Stimulated activated CD8-positive, alpha-beta memory T cell treated with anti-CD3 and anti-CD28 coated beads, Interleukin-7, amount 100 ng/mL, for 24 hours (primary cell): ENCODE results near the gene KLC4.
"Not testable (repeated sequence)": the region's sequence is repeated elsewhere in the genome, so short reads cannot be mapped to it uniquely, and the experiment has no call there.

Experiments
- DNase-seq: peaks from one replicate; pipeline ENCODE4 v3.0.0-alpha.2; 2020; ENCODE audit warnings: low read depth

Gene KLC4

DNA sequence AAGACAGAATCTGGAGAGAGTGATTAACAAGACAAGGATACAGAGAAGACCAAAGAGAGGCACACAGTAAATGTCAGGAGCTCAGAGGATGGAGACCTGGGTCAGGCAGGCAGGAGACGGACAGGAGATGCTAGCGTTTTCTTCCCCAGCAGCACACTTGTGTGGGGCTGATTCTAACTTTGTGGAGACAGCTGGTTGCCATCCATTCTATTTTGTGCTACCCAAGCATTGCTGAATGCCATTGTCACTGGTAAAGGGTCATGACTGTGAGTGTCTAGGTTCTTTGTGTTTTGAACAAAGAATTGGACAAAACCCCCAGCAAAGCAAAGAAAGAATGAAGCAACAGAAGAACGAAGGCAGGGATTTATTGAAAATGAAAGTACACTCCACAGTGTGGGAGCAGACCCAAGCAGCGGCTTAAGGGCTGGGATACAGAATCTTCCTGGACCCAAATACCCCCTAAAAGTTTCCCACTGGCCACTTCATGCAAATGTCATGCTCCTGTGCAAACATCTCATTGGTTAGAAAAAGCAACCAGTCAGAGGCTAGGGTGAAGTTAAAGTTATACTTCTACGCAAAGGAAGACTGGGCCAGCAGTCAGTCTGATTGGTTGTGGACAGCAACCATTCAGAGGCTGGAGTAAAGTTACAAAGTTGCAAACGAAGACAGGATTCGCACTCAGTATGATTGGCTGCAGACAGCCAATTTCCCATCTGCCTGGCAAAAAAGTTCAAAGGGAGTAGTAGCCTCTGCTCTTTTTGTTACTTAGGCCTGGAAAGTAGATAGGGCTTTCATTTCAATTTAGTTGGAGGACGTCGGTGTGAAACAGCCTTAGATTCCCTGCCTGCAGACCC, 34.2 kb downstream of the KLC4 start:
- no peak for DNase-seq

DNA sequence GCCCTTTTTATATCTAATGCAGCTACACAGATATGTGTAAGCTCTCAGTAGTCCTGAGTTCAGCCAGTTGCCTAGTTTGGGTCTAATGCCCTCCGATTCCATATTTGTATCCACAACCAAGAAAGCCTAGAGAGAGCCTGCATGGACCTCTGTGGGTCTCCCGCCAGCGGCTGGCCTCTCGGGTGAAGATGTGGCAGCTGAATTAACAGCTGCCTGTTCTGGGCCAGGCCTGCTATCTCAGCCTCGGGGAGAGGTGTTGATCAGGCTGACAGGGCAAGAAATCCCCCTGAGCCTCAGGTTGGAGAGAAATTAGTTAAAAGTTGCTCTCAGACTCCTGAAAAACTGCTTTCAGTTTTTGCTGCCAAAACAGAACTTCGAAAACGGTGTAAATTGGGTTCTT, 36.5 kb downstream of the KLC4 start:
- no peak for DNase-seq

DNA sequence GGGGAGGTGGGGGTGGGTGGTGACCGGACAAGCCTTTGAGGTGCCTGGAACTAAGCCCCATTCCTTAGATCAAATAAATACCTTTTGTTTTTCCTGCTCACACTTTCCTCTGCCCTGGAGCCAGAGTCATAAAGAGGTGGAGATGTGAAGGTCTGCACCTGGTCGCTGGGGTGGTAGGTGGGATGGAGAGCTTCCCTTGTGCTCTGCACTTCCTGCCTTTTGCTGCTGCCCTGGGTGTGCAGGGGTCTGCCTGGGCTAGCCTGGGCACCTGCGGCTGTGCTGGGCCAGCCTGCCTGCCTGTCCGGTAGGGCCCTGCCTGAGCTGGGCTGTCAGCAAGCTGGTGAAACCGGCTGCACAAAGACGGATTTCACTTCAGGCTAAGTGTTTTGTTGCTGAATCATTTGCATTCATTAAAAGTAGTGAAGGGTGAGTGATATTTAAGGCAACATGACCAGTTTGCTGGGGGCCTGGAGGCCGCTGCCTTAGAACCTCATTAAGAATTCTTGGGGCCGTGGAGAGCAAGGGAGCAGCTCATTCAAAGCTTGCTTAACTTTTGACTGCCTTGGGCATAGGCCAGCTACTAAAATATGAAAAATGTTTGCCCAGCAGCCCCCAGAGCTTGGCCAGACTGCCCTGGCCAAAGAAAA, 37.1 kb downstream of the KLC4 start:
- no peak for DNase-seq

DNA sequence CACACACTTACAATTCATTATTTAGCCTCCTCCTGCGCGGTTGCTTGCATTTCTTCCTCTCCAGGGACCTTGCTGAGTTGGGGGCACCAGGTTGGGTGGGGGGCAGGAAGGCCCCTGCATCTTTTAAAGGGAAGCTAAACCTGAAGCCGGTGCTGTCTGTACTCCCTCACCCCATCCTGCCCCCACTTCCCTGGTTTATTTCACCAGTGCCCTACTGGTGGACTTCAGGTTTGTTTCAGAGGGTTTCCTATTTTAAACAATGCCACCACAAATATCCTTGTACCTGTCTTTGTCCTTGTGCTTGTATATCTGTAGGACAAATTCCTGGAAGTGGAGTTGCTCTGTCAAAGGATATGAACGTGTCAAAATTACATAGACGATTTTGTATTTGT, 37.7 kb downstream of the KLC4 start:
- DNase-seq: no peak

DNA sequence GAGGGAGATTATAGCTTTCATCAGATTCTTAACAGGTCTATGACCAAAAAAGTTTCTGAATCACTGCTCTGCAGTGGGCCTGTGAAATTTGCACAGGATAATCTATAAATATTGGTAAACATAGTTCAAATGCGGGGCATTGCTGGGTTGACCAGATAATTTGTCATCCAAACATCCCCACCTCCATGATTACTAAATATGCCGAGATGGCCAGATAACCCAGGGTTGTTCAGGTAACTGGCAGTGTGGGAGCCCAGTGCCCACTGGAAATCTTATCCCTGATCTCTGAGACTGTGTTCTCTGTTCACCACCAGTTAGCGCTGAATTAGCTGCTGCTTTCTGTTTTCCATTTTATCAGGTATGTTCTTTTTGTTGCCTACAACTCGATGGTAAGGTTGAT, 38.1 kb downstream of the KLC4 start:
- no peak for DNase-seq

DNA sequence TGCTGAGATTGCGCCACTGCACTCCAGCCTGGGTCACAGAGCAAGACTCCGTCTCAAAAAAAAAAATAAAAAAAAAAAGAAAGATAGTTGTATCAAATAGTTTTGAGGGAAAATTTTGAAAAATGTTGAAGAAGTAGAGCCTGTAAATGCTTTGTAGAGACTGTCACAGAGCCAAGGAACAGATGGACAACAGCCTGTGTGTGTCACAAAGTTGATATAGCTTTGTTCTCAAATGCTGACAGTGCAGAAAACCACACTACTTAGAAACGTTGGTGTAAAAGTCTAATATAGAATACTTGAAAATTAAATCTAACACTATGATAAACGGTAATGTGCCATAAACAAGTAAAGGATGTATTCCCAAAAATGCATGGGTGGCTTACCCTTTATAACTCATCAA, 42.1 kb downstream of the KLC4 start:
- DNase-seq: no peak

DNA sequence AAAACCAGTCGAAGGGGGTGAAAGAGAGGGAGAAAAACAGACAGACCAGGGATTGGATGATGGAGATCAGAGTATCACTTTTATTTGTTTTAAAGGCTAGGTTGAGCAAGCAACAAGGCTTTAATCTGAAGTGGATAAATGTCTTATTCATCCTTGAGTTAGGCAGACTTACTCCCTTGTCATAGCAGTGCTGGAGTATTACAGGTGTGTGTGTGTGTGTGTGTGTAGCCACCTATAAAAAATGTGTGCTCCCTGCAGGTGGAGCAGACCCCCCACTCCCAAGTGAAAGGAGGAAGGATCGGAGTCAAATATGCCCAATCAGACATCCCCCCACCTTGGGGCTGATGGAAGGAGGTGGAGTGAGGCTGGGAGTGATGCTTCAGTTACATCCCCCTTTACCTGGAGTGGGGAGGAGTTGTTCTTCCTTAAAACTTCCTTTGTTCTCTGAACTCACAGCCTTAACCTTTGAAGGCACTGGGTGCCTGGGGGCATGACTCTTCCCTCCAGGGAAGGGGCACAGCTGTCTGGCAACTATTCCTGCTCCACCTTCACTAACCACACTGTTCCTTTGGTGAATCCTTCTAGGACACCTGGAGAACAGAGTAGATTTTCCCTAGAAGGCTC, 43.9 kb downstream of the KLC4 start:
- no peak for DNase-seq

GRCh38 chr6:43105538-43106222, 46.2 kb downstream of the KLC4 start:
- DNase-seq: no peak

- no peak for DNase-seq
These were observed 48.1 kb downstream of the KLC4 start for GRCh38 chr6:43107344-43108062.

DNA sequence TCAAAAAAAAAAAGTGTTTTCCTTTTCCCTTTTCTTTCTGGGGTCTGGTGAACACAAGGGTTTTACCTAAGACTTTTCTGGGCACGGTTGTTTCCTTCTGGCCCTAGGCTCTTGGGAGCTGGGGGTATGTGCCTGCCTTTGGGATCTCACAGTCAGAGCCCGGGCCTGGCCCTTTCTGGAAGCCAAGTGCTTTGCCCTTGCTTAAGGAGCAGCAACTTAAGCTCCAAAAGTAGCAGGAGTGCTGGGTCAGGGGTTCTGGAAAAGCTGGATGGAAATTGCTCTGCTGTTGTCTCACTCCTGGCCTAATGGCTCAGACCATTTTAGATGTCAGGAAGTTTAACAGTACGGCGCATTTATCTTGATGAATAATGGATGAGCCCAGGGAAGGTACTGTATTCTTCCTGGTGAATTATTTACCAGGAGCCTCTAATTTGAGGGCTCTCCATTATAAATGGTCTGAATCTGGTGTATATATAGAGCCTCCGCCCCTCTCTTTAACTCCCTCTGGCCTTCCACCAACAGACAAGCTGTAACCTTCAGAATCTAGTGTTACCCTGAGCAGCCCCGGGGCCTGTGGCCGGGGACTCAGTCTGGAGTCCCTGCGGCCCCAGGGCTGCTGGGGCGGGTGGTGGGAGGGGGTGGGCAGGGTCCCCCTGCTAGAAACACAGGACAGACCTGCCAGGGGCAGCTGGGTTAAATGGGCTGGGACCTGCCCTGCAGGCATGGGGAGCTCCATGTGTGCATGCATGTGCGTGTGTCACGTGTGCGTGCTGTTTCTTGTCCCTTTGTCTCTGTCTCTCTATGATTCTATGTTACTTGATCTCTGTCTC, 54.2 kb downstream of the KLC4 start:
- no peak for DNase-seq

GRCh38 chr6:43115365-43115764, 55.9 kb downstream of the KLC4 start:
- DNase-seq: no peak

DNA sequence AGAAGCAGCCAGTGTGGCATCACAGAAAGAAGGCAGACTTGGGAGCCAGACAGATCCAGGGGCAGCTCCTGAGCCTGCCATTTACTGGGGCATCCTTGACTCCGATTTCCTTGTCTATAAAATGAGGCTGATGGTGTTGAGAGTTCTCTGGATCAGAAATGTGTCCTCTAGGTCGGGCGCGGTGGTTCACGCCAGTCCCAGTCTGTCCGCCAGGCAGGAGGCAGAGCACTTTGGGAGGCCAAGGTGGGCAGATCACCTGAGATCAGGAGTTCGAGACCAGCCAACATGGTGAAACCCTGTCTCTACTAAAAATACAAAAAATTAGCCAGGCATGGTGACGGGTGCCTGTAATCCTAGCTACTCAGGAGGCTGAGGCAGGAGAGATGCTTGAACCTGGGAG, 58.0 kb downstream of the KLC4 start:
- not testable (repeated sequence) for DNase-seq

DNA sequence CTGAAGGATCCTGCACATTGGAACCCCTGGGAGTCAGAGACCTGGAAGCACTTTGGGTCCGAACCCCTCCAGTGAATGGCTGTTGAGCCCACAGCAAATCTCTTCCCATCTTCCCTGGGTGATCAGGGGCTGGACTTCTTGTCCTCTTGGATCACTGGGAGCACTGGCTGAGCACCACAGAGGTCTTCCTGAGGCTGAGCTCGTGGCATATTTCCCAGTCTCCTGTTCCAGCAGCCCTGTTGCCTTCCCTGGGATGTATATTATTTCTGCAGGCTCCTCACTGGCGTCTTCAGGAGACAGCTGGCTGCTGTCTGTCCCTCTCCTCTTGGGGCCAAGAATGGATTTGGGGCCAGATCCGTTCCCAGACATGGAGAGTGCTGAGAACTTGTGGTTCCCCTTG, 60.1 kb downstream of the KLC4 start:
- DNase-seq: no peak

GRCh38 chr6:43120101-43120763, 60.8 kb downstream of the KLC4 start:
- no peak for DNase-seq

- no peak for DNase-seq
These were observed 61.8 kb downstream of the KLC4 start for GRCh38 chr6:43120944-43121913.

- DNase-seq: no peak
These were observed 62.7 kb downstream of the KLC4 start for GRCh38 chr6:43122146-43122545.

DNA sequence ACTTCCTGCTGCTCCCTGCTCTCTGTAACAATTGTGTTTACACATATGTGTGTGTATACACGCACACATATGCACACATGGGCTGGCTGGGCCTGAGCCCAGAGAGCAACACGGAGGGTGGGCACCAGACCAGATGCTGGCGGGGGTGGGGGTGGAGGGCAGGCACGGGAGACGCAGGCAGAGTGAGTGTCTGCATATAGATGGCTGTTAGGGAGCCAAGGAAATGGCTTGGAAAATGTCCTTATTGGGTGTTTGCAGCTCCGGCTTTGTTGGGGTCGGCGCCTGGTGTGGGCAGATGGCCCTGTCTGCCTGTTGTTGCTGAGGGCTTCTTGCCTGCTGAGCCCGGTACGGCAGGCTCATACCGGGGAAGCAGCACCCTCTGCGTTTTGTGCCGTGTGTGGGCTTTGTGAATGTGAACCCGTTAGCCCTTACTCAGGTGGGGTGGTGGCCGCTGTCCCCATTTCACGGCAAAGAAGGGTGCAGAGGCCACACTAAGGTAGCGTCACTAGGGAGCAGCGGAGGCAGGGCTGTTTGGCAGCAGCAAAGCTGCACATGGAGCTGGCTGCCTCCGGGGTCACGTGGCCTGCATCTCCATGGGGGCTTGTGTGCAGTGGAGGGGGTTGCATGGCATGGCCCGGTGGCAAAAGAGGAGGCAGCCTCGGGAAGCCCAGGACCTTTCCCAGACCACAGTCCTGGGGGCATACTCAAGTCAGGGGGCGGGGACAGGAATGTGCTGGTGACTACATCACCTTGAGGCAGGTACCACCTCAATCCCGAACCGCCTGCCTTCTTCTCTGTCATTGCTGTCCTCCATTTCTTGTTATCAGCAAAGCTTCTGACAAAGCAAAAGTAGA, 64.3 kb downstream of the KLC4 start:
- DNase-seq: no peak

- no peak for DNase-seq
These were observed 65.0 kb downstream of the KLC4 start for GRCh38 chr6:43124481-43124880.
